Peyer's patch (tissue), 4 donors: ENCODE measurements around the gene FKBP9. TPM values are rescaled to one million over a fixed set of nuclear protein-coding genes. Genes with fewer than 3 reads are reported as not detected.

Source experiments
- DNase-seq, 3 donors: peaks; one replicate each; pipeline ENCODE4 v3.0.0-alpha.2; 2017 to 2019
- H3K27ac ChIP-seq, 4 donors: fragments of 200-600 bp; sonication (generic); one replicate each; pipeline ENCODE4 v1.5.1; 2016 to 2019
- H3K27me3 ChIP-seq, 2 donors: fragments of 200-600 bp; sonication (generic); one replicate each; pipeline ENCODE4 v1.5.1; 2019
- H3K36me3 ChIP-seq, 3 donors: fragments of 200-600 bp; sonication (generic); one replicate each; pipeline ENCODE4 v1.5.1; 2016 to 2019
- H3K4me1 ChIP-seq, 4 donors: fragments of 200-600 bp; sonication (generic); one replicate each; pipeline ENCODE4 v1.5.1; 2016 to 2019
- H3K4me3 ChIP-seq, 4 donors: fragments of 200-600 bp; sonication (generic); 1 replicate in 3 of 4; 2 replicates in 1 of 4; pipeline ENCODE4 v1.5.1; 2016 to 2019; ENCODE audit warnings: mild to moderate bottlenecking in 1 of 4
- H3K9me3 ChIP-seq, 4 donors: fragments of 200-600 bp; sonication (generic); one replicate each; pipeline ENCODE4 v1.5.1; 2016 to 2019; ENCODE audit warnings: mild to moderate bottlenecking in 1 of 4
- POLR2A ChIP-seq, 2 donors: fragments of 450-650 bp; IDR thresholded peaks; one replicate each; pipeline ENCODE4 v1.5.1; 2017; ENCODE audit warnings: antibody characterized with exemption in 2 of 2, mild to moderate bottlenecking in 2 of 2, moderate library complexity in 2 of 2
- total RNA-seq, 4 donors: library from RNA; depleted of rRNA; stranded (reverse); fragments of >200 nt; gene quantifications; one replicate each; pipeline ENCODE4 v1.1.0, GENCODE V29; 2016
- TF ChIP-seq, protein P1 (sequence below), 6 experiments: fragments of 450-650 bp in 4 of 6; fragments of 200-600 bp in 2 of 6; sonication (generic) in 1 of 6; IDR thresholded peaks; one replicate each; pipeline ENCODE4 v1.5.1; 2017 to 2019; ENCODE audit warnings: antibody characterized with exemption in 6 of 6, mild to moderate bottlenecking in 3 of 6, moderate library complexity in 1 of 6

FKBP9 gene
- total RNA-seq, 4 donors from 2014 or later: 93.2 to 145 (median 113) TPM

DNA sequence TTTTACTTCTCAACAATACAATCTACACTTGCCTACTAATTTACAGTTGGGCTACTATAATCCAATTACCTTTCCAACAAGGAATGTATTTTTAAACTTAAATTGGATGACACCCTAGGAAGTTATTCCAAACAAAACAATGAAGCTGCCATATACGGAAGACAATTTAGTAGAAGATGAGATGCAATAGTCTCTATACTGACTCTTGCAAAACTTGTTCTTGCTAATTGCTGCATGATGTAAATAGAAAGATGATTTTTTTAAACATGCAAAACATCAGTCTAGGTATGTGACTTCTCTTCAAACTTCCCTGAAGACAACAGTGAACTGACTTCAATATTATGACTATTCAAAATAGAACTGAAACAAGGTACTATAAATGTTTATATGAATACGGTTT, 87.7 kb downstream of the FKBP9 start:
- no peaks in the 10 kb centered on the region for H3K9me3 ChIP-seq
- peaks cover 0 to 34% (median 0%) of the 10 kb centered on the region in 4 donors for H3K4me1 ChIP-seq
- DNase-seq: no peak
- H3K4me3 ChIP-seq: no peak overlapping the region
- no peaks in the 10 kb centered on the region for H3K27me3 ChIP-seq
- no peaks in the 10 kb centered on the region for H3K36me3 ChIP-seq
- TF ChIP-seq, protein P1, sequence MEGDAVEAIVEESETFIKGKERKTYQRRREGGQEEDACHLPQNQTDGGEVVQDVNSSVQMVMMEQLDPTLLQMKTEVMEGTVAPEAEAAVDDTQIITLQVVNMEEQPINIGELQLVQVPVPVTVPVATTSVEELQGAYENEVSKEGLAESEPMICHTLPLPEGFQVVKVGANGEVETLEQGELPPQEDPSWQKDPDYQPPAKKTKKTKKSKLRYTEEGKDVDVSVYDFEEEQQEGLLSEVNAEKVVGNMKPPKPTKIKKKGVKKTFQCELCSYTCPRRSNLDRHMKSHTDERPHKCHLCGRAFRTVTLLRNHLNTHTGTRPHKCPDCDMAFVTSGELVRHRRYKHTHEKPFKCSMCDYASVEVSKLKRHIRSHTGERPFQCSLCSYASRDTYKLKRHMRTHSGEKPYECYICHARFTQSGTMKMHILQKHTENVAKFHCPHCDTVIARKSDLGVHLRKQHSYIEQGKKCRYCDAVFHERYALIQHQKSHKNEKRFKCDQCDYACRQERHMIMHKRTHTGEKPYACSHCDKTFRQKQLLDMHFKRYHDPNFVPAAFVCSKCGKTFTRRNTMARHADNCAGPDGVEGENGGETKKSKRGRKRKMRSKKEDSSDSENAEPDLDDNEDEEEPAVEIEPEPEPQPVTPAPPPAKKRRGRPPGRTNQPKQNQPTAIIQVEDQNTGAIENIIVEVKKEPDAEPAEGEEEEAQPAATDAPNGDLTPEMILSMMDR (IDR thresholded peaks at IDR 0.05): no peak
- TF ChIP-seq POLR2A (IDR thresholded peaks at IDR 0.05): no peak
- peak overlapping the region in 2 of 4 donors; percentile 32 to 84 for H3K27ac ChIP-seq

DNA sequence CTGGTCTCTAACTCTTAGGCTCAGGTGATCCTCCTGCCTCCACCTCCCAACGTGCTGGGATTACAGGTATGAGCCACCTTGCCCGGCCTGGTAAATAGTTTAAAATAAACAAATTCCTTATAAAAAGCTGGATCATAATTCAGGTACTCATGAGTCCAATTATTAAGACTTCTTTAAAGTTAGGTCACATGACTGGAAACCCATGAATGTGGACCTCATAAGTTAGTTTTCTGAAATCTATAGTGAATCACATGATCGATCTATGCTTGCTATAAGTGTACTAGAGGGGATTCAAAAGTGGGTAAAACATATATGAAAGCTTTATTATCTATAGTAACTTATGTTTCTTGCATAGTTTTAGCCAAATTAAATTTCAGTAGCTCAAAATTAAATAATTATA, 91.0 kb downstream of the FKBP9 start:
- Histone ChIP-seq H3K9me3 (no peaks in the 10 kb centered on the region), H3K27ac (no peak overlapping the region), H3K27me3 (no peaks in the 10 kb centered on the region), H3K4me3 (no peak overlapping the region), H3K4me1 (peaks cover 0 to 24% (median 6%) of the 10 kb centered on the region in 4 donors), H3K36me3 (no peaks in the 10 kb centered on the region)
- DNase-seq: no peak
- TF ChIP-seq, protein P1 (IDR thresholded peaks at IDR 0.05): no peak
- TF ChIP-seq POLR2A (IDR thresholded peaks at IDR 0.05): no peak

DNA sequence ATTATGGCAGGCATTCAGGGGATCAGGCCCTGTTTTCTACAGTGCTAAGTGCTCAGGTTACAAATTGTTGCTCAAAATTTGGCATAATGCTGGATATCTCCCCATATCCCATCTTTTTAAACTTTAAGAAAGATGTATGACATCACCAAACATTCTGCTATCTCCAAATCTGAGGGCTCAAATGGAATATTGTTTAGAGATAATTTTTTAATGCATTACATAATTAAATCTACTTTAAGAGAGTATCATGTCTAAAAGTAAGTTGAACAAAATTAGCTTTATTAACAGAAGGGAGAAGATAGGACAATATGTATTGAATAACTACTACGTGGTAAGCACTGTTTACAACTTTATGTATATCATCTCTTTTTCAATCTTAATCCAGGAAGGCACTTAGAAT, 91.5 kb downstream of the FKBP9 start:
- Histone ChIP-seq H3K27ac (no peak overlapping the region), H3K9me3 (no peaks in the 10 kb centered on the region), H3K27me3 (no peaks in the 10 kb centered on the region), H3K36me3 (no peaks in the 10 kb centered on the region), H3K4me3 (no peak overlapping the region), H3K4me1 (peaks cover 0 to 20% (median 6%) of the 10 kb centered on the region in 4 donors)
- DNase-seq: no peak
- TF ChIP-seq POLR2A (IDR thresholded peaks at IDR 0.05): no peak
- TF ChIP-seq, protein P1 (IDR thresholded peaks at IDR 0.05): no peak

DNA sequence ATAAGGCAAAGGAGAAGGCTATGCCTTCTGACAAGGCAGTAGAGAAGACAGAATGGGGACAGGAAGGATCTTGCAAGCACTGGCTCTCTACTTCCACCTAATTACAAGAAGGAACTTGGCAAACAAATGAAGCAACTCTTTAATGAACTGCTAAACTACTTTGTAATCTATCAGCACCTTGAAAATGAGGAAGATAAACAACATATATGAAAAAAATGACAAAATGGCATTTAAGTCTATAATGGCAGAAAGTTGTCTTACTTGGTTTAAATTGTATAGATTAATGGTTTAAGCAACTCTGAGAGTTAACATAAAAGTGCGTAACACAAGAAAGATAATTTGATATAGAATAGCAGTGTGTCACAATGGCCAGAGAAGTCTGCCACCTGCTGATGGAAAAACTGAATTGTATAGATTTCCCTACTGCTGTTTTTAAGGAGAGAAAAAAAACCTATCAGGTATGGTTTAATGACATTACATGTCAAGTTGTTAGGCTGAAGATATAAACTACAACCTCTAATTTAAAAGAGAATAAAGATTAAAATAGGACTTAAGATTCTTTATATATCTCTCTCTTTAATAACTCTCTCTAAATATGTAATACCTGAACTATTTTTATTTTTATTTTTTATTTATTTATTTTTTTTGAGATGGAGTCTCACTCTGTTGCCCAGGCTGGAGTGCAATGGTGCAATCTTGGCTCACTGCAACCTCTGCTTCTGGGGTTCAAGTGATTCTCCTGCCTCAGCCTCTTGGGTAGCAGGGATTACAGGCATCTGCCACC, 93.5 kb downstream of the FKBP9 start:
- no peak for DNase-seq
- TF ChIP-seq POLR2A (IDR thresholded peaks at IDR 0.05): no peak
- TF ChIP-seq, protein P1 (IDR thresholded peaks at IDR 0.05): peak; percentile 22 to 87 (median 72)
- no peaks in the 10 kb centered on the region for H3K36me3 ChIP-seq
- H3K27ac ChIP-seq: peak overlapping the region in 3 of 4 donors; percentile 33 to 53 (median 38)
- H3K9me3 ChIP-seq: no peaks in the 10 kb centered on the region
- H3K4me3 ChIP-seq: no peak overlapping the region
- H3K4me1 ChIP-seq: peaks cover 0 to 9% (median 6%) of the 10 kb centered on the region in 4 donors
- no peaks in the 10 kb centered on the region for H3K27me3 ChIP-seq

DNA sequence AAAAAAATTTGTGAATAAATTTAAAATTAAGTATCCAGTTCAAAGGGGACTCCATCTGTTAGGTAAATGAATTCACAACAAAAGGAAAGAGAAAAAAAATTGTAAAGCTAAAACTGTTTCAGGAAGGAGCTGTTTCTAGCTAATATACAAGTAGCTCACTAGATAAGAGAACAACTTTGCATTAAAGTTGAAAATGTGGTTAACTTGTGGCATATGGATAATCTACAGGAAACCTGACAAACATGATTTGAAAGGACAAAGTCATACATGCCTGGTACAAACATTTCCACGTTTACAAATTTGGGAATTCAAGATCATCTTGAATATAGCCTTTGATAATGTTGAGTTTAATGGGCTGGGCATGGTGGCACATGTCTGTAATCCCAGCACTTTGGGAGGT, 96.5 kb downstream of the FKBP9 start:
- Histone ChIP-seq H3K27ac (peak overlapping the region in 1 of 4 donors; percentile 2), H3K9me3 (no peaks in the 10 kb centered on the region), H3K36me3 (no peaks in the 10 kb centered on the region), H3K4me1 (peaks cover 0 to 9% (median 6%) of the 10 kb centered on the region in 4 donors), H3K4me3 (no peak overlapping the region), H3K27me3 (no peaks in the 10 kb centered on the region)
- DNase-seq: no peak
- no peak for TF ChIP-seq POLR2A (IDR thresholded peaks at IDR 0.05)
- TF ChIP-seq, protein P1 (IDR thresholded peaks at IDR 0.05): no peak
